Limb (tissue), 2 donors: ENCODE data around the gene NDEL1.

Experiments
- DNase-seq, 2 donors: peaks; one replicate each; pipeline ENCODE4 v3.0.0-alpha.2; 2016; ENCODE audit errors: extremely low spot score in 2 of 2

The NDEL1 gene

GRCh38 chr17:8455665-8456209 is 20.1 kb downstream of the NDEL1 start:
- no peak for DNase-seq

- no peak for DNase-seq
Measured at GRCh38 chr17:8458128-8458527, 22.4 kb downstream of the NDEL1 start.

- DNase-seq = no peak
Measured at GRCh38 chr17:8459107-8459506, 23.4 kb downstream of the NDEL1 start.

GRCh38 chr17:8459831-8460230 is 24.1 kb downstream of the NDEL1 start:
- DNase-seq = no peak

- no peak for DNase-seq
Measured at GRCh38 chr17:8462564-8462963, 26.9 kb downstream of the NDEL1 start.

- DNase-seq = no peak
Measured at GRCh38 chr17:8463099-8463498, 27.4 kb downstream of the NDEL1 start.

- no peak for DNase-seq
Measured at GRCh38 chr17:8464941-8465340, 29.3 kb downstream of the NDEL1 start.

GRCh38 chr17:8465356-8465755 is 29.7 kb downstream of the NDEL1 start:
- peak in 1 of 2 donors; percentile 20 for DNase-seq

- no peak for DNase-seq
Measured at GRCh38 chr17:8465759-8466158, 30.1 kb downstream of the NDEL1 start.

GRCh38 chr17:8466456-8466855 is 30.8 kb downstream of the NDEL1 start:
- no peak for DNase-seq

GRCh38 chr17:8466873-8467272 is 31.2 kb downstream of the NDEL1 start:
- DNase-seq = no peak

GRCh38 chr17:8467527-8467926 is 31.8 kb downstream of the NDEL1 start:
- DNase-seq = no peak

GRCh38 chr17:8468127-8468526 is 32.4 kb downstream of the NDEL1 start:
- peak in 1 of 2 donors; percentile 27 for DNase-seq

GRCh38 chr17:8468980-8469379 is 33.3 kb downstream of the NDEL1 start:
- no peak for DNase-seq

GRCh38 chr17:8469964-8470363 is 34.3 kb downstream of the NDEL1 start:
- DNase-seq = no peak

GRCh38 chr17:8470447-8471047 is 34.9 kb downstream of the NDEL1 start:
- no peak for DNase-seq

- DNase-seq = no peak
Measured at GRCh38 chr17:8472663-8473062, 37.0 kb downstream of the NDEL1 start.

- no peak for DNase-seq
Measured at GRCh38 chr17:8473451-8474192, 37.9 kb downstream of the NDEL1 start.

- no peak for DNase-seq
Measured at GRCh38 chr17:8474826-8475225, 39.1 kb downstream of the NDEL1 start.

- DNase-seq = no peak
Measured at GRCh38 chr17:8475227-8475626, 39.5 kb downstream of the NDEL1 start.

- no peak for DNase-seq
Measured at GRCh38 chr17:8475781-8476180, 40.1 kb downstream of the NDEL1 start.

GRCh38 chr17:8476741-8477140 is 41.1 kb downstream of the NDEL1 start:
- DNase-seq = no peak

GRCh38 chr17:8477171-8477570 is 41.5 kb downstream of the NDEL1 start:
- DNase-seq = no peak
